Bronchial epithelial cell (primary cell): ENCODE data around the gene RASAL3. TPM values are rescaled to one million over a fixed set of nuclear protein-coding genes. Genes with fewer than 3 reads are reported as not detected.

Source experiments
- DNase-seq: peaks from one replicate; pipeline ENCODE4 v3.0.0-alpha.2; 2010; ENCODE audit warnings: low read depth
- FAIRE-seq: peaks from 2 replicates; lab custom pipeline; 2011; peaks lifted over from hg19 to GRCh38; lab: Jason Lieb, UNC
- H3K27me3 ChIP-seq: 2 replicates; pipeline ENCODE4 v1.5.1; 2011; ENCODE audit warnings: low read length; ENCODE audit not compliant: control insufficient read depth, insufficient read depth
- H3K36me3 ChIP-seq: 2 replicates; pipeline ENCODE4 v1.5.1; 2011; ENCODE audit warnings: low read length; ENCODE audit not compliant: control insufficient read depth, insufficient read depth
- H3K4me3 ChIP-seq: 2 replicates; pipeline ENCODE4 v1.5.1; 2011; ENCODE audit warnings: mild to moderate bottlenecking, low read depth, low read length, control low read depth
- total RNA-seq: library from RNA; depleted of rRNA; stranded (reverse); fragments of >200 nt; gene quantifications from 2 replicates; pipeline ENCODE4 v1.2.1, GENCODE V29; 2014
- TF ChIP-seq, protein P1 (sequence below): IDR thresholded peaks from 2 replicates; pipeline ENCODE4 v1.5.1; 2011; ENCODE audit warnings: mild to moderate bottlenecking, moderate library complexity, low read length, control low read depth, inconsistent platforms; ENCODE audit not compliant: insufficient read depth, severe bottlenecking

Gene RASAL3
- total RNA-seq, 1 donor from 2014 or later = not detected

DNA sequence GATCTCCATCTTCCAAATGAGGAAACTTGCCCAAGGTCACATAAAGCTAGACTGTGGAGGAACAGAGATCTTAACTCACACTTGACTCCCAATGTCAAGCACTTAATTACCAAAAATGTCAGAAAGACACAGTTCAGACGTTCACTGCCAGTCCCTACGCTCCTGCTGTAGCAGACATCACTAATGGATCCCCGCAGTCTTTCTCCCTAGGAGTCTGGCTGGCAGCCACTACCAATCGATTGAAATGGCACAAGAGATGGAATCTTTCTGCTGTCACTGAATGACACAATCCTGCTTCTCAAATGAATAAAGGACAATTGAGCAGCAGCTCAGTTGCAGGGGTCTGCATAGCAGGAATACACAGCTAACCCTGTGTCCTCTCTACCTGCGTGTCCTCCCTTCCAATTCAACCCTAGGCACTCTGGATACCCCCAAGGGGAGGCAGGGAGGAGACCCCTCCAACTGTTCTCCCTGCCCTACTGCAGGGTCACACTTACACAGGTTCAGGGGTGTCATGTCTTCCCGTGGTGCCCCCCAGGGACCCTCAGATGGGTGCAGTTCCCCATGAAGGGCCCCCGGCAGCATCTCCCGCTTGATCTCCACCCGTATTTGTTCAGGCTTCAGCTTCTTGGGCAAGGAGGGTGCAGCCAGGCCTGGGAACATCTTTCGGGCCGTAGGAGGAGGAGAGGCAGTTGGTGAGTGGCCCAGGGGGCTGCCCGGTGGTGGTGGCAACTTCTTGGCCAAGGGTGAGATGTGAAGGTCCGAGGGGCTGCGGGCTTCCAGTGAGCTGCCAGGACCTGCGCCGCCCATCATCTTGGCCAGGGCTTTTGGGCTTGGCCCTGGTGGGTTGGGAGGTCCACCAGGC is 37.6 kb downstream of the RASAL3 start:
- DNase-seq = no peak
- no peak for FAIRE-seq
- Histone ChIP-seq H3K4me3 (no peak overlapping the region), H3K36me3 (peaks cover 39% of the 10 kb centered on the region), H3K27me3 (no peaks in the 10 kb centered on the region)
- TF ChIP-seq, protein P1, sequence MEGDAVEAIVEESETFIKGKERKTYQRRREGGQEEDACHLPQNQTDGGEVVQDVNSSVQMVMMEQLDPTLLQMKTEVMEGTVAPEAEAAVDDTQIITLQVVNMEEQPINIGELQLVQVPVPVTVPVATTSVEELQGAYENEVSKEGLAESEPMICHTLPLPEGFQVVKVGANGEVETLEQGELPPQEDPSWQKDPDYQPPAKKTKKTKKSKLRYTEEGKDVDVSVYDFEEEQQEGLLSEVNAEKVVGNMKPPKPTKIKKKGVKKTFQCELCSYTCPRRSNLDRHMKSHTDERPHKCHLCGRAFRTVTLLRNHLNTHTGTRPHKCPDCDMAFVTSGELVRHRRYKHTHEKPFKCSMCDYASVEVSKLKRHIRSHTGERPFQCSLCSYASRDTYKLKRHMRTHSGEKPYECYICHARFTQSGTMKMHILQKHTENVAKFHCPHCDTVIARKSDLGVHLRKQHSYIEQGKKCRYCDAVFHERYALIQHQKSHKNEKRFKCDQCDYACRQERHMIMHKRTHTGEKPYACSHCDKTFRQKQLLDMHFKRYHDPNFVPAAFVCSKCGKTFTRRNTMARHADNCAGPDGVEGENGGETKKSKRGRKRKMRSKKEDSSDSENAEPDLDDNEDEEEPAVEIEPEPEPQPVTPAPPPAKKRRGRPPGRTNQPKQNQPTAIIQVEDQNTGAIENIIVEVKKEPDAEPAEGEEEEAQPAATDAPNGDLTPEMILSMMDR = no peak

DNA sequence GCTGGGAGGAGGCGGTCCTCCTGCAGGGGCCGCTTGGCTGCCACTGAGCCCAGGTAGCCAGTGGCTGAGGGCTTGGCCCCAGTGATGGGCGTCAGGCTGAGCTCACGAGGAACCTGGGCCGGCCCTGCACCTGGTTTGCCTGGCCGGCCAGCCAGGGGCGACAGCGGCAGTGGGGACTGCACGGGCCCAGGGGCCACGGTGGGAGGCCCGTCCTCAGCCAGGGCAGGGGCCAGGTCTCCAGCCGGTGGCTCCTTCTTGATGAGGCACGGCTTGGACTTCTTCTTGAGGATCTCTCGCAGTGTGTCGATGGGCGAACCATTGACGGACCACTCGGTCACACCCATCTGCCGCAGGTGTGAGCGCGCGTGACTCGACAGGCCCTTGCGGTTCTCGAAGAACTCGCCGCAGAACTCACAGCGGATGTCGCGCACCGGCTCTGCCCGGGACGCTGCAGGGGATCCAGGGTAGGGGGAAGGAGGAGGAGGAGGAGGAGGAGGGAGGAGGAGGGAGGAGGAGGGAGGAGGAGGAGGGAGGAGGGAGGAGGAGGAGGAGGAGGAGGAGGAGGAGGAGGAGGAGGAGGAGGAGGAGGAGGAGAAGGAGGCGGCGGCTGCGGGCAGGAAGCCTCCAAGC is 38.9 kb downstream of the RASAL3 start:
- H3K36me3 ChIP-seq = peaks cover 39% of the 10 kb centered on the region
- no peak for FAIRE-seq
- no peaks in the 10 kb centered on the region for H3K27me3 ChIP-seq

DNA sequence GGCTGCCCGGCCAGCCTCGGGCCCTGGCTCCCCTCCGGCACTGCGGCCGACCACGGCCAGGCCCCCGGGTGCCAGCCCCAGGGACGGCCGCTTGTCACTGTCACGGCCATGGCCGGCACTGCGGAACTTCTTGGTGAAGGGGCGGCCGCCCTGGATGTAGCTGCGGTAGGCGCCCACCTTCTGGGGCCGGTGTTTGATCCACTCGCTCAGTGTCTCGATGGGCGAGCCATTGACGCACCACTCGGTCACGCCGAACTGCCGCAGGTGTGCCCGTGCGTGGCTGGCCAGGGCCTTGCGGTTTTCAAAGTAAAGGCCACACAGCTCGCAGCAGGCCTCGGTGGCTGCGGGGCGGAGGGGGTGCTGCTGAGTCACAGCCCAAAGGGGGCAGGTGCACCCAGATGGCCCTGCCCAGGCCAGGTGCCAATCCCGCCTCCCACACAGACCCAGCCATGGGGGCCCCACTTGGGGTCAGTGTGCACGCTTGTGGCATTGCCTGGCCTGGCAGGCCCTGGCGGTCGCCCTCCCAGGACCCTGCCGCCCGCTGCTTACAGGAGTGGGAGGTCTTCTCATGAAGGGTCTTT is 39.6 kb downstream of the RASAL3 start:
- DNase-seq = no peak
- Histone ChIP-seq H3K36me3 (peaks cover 35% of the 10 kb centered on the region), H3K4me3 (no peak overlapping the region), H3K27me3 (no peaks in the 10 kb centered on the region)
- TF ChIP-seq, protein P1 = no peak
- FAIRE-seq = no peak

More for the DNA sequence above, 38.9 kb downstream of the RASAL3 start:
- H3K4me3 ChIP-seq = no peak overlapping the region
- TF ChIP-seq, protein P1 = no peak
- DNase-seq = no peak

DNA sequence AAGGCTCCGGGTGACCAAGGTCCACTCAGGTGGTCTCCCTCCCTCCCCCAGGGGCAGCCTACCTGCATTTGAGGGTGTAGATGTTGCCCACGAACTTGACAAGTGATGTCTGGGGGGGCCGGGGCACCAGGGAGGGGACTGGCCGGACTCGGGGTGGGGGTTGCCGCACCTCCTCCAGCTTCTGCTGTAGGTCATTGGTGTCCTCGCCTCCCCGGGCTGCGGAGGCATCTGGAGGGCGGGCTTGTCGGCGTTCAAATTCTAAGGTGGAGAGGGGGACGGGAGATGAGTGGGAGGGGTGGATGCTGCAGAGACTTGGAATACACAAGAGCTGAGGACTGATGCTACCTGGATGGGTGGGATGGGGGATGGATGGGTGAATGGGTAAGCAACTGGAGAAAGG is 40.2 kb downstream of the RASAL3 start:
- TF ChIP-seq, protein P1 = no peak
- Histone ChIP-seq H3K4me3 (no peak overlapping the region), H3K36me3 (peaks cover 31% of the 10 kb centered on the region), H3K27me3 (no peaks in the 10 kb centered on the region)
- FAIRE-seq = no peak
- no peak for DNase-seq

DNA sequence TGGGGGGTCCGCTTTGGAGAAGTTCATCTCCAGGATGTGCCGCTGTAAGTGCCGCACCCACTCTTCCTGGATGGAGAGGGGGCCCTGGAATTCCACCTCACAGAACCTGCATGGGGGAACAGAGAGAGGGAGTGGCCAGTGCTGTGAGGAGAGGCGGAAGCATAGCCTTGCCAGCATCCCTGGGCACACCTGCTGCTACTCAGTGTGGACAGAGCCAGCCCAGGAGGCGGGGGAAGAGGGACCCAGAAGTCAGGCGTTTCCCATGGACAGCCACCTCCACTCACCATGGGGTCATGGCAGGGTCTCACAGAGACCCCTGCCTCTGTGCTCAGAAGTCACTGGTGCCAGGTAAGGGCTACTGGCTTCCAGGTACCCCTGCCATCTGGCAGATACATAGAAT is 41.2 kb downstream of the RASAL3 start:
- Histone ChIP-seq H3K36me3 (peaks cover 29% of the 10 kb centered on the region), H3K27me3 (no peaks in the 10 kb centered on the region), H3K4me3 (no peak overlapping the region)
- no peak for DNase-seq
- TF ChIP-seq, protein P1 = no peak
- FAIRE-seq = no peak
